CD4-positive, alpha-beta T cell treated with Interleukin-17A for 4 hours (primary cell): ENCODE results near the gene SYT17.

ENCODE experiments used
- DNase-seq: peaks from one replicate; pipeline ENCODE4 v3.0.0-alpha.2; 2020; ENCODE audit warnings: mixed read lengths

Gene SYT17

DNA sequence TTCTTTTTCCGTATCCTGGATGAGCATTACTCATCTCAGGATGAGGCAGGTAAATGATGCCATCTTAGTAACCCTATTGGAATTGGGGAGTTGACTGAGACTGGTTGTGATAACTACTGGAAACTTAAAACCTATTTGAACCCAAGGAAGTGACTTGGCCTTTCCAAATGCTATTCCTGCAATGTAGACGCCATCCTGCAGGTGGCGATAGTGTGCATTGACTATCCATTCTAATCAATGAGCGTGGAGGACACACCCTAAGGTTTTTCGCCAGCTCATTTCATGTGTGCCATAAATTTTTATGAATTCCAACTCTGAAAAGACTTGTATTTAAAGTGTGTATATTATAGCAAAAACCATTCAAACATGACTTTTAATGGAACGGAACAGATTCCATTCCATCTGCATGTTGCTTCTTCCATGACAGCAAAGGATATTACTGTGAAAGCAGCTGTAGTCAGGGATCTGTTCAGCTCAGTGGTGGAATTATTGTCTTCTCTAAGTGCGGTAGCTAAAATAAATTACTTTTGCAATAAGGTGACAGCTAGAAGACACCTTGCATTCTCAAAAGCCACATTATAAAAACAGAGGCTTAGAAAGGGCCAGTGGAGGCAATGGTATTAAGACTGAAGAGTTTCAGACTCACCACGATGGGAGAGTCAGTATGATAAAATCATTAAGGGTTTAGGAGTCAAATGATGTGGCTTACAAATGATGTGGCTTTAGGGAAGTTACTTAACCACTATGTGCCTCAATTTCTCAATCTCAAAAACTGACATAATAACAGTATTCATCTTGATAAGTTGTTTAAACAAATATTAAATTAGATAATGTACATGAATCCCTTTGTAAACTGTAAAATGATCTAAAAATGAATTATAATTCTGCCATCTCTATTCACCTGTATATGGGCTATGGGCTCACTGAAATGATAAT is 55.5 kb downstream of the SYT17 start:
- DNase-seq: peak; percentile 9

DNA sequence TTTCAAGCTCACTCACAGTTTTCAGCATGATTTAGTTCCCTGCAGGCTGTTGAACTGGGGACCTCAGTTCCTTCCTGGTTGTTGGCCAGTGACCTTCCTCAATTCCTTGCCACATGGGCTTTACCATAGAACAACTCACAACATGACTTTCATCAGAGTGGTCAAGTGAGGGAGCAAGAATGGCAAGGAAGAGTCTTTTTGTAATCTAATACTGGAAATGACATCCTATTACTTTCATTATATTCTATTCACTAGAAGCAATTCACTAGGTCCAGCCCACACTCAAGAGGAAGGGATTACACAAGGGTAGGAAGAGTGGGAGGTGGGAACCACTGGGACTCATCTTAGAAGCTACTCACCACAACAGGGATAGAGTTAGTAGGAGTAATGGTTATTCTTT is 57.6 kb downstream of the SYT17 start:
- no peak for DNase-seq

DNA sequence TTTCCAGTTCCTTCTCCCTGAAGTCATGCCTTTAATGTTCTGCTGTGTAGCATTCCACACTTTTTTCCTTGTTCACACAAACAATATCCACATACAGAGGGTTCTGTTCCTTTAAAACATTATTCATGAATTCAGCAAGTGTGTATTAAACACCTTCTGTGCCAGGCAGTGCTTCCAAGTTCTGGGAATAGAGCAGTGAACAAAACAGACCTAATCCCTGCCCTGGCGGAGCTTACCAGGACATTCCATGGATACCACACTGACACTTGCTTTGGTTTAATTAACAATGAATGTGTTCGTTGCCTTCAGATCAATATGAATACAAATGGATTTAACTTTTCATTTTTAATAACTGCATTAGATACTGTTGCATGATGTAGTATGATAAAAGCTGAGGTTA is 59.6 kb downstream of the SYT17 start:
- DNase-seq: no peak

DNA sequence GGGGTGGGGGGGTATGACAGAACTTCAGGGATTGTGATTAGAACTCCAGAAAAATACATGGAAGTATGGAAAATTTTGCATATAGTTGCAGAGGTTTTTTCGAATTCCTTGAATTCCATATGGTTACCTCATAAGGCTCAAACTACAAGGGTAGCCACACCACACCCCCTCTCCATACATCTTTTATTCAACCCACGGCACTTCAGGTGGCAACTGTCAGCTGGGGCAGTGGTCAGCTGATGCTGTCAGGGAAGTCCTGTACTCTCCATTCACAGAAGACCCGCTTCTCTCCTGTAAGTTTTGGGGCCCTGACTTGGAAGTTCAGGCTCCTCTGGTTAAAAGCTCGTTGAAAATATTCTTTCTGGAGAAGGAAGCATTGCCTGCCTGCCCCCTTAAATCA is 60.0 kb downstream of the SYT17 start:
- DNase-seq: no peak

DNA sequence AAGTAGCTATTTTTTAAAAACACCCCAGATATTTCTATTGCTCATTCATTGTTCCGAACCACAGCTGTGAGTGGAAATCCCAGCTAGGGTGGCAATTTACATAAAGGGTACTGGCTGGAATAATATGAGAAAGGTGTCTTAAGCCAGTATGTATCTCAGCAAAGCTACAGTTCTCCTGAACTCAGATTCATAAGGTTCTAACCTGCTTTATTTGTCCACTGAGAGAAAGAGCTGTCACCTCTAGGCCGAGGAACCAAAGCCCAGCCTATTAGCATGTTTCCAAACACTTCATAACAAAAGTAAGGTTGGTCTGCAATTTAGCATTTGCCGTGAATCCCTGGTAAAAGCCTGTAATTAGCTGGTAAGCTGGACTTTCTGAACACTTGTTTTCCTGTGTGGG is 60.5 kb downstream of the SYT17 start:
- no peak for DNase-seq

DNA sequence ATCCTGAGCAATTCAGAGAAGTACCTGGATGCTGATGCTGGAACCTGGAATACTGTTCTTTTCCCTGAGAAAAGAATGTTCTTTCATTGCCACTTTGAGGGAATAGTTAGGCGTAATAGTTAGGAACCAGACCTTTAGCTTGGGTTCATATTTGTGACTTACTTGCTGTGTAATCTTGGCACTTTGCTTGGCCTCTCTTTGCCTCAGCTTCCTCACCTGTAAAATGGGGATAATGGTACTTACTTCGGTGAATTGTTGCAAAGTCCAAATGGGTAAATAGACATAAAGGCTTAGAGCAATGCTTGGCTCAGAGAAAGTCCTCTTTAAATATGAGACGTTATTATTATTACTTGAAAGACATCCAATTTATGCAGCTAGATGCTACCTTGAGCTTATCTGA is 62.5 kb downstream of the SYT17 start:
- no peak for DNase-seq

DNA sequence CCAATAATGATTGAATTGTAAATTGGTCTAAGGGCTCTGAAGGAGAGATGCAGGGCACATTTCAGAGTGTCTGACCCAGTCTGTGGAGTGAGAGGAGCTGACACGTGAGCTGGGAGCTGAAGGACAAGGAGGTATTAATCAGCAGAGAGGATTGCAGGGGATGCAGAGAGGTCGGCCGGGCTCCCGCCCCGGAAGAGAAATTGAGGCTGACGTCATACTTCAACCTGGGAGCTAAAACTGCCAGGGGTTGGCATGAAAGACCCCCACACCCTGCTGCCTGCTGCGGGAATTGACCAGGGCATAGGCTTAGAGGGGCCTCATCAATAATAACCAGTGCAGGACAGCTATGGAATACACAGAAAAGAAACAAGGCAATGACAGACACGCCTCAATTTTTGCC is 63.8 kb downstream of the SYT17 start:
- no peak for DNase-seq

DNA sequence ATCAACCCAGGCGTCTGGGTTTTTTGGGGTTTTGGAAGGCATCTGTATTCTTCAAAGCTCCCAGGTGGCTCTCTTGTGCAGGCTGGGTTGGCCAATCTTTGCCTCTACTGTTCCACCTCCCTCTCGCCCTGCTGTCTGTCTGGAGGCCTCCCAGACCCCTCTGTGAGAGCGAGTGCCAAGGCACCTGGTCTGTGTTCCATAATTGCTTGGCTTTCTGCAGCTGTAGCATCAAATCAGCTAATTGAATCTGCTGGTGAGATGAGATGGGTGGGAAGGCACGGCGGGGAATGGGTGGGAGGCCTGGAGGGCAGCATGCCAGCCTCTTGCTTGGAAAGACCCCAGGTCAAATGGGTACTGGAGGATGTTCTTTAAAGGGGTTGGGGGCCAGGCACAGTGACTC is 64.9 kb downstream of the SYT17 start:
- no peak for DNase-seq

DNA sequence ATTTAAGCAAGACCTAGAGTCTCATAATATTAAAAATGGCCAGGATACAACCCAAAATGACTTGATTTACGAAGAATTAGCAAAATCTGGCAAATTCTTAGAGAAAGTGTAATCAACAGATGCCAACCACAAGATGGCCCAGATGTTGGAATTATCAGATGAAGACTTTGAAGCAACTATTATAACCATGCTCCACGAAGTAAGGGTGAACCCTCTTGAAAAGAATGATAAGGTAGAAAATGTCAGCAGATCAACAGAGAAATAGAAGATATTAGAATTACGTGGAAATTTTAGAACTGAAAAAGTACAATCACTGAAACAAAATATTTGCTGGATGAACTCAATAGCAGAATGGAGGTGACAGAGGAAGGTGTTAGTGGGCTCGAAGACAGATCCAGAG is 67.4 kb downstream of the SYT17 start:
- no peak for DNase-seq

DNA sequence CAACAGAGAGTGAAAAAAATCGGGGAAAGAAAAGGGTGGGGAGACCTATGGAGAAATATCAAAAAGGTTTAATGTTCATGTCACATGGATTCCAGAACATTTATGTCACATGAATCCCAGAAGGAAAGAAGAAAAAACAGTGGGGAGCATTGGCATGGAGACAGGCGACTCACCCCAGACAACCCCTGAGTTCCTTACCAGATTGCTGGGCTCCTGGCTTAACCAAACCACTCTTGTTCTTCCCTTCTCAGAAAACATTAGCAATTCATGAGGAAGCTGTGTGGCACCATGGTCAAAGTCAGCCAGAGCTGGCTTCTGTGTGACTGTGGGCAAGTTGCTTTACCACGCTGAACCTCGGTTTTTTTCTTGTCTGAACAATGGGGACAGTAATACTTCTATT is 67.8 kb downstream of the SYT17 start:
- no peak for DNase-seq

DNA sequence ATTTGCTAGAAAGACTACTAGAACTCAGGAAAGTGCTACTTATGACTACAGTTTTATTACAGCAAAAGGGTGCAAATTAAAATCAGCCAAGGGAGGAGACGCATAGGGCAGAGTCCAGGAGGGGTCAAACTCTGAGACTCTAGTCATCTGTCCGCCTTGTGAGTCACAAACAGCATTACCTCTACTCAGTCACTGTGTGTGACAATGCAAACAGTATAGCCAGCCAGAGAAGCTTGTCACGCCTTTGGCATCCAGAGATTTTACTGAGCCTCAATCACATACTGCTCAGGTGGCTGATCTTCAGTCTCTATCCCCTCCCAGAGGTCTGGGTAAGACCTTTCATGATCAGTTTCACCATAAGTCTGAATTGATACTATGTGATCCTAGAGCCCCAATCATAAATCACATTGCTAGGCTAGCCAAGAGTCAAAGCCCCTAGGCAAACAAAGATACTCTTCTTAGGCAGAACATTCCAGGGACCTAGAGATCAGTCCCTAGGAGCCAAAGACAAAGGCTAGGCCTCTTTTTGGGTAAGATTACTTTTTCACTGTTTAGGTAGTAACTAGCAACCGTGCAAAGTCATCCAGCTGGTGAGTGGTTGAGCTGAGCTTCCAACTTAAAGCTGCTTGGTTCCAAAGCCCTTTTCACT is 68.6 kb downstream of the SYT17 start:
- no peak for DNase-seq

DNA sequence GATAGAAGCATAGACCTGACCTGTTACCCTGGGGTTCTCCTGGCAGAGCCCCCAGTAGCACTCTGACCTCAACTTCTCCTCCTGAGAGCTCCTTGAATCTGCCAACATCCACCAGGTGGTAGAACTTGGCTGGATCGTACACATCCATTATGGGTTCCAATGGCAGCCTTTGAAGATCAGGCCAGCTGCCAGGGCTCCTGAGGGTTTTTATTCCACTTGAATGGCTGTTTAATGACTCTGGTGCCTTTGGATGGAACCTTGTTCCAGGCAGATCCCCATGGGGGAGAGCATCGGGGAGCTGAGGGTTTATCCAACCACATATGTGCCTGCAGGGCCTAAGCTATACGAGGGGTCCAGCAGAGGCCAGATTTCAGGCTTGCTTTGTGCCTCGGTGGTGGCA is 70.4 kb downstream of the SYT17 start:
- DNase-seq: no peak

DNA sequence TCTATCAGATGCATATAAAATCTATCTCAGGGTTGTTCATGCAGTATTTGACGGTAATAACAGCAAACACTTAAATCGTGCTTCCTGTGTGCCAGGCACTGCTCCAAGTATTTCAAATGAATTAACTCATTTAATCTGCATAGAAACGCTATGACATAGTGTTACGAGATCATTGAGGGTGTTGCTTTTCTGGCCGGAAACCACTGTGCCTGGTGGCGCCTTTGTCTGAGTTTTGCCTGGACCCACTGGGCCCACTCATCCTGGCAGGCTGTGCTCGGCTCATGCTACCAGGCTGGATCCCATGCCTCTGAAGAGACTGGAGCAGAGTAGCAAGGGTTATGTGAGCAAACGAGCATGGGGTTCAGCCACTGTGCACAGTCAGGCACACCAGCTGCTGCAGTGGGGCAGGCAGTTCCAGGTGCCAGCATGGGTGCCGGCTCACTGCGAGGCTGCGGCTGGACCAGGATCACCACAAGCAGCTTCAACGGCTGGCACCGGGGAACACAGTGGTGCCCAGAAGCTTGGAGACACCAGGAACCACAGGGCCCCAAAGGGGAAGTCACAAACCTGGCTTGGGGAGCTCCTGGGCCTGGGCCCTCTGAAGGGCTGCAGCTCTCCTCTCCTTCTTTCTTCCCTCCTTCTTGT is 71.6 kb downstream of the SYT17 start:
- DNase-seq: no peak

DNA sequence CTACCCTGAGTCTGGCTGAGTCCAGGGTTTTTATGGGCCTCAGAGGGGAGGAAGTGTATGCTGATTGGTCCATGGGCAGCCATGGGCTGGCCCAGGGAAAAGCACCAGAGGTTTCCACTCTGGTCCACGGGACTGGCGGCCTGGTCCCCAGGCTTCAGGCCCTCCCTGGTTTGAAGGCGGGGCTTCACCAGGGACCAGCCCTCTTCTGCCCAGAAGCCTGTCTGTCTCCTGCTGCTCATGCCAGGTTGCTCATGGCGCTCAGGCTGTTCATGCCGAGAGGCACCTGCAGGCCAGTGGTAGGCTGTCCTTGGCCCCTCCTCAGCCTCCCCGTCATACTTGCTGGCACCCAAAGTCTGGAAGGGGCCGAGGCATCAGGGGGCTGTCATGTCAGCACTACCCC is 72.5 kb downstream of the SYT17 start:
- no peak for DNase-seq

DNA sequence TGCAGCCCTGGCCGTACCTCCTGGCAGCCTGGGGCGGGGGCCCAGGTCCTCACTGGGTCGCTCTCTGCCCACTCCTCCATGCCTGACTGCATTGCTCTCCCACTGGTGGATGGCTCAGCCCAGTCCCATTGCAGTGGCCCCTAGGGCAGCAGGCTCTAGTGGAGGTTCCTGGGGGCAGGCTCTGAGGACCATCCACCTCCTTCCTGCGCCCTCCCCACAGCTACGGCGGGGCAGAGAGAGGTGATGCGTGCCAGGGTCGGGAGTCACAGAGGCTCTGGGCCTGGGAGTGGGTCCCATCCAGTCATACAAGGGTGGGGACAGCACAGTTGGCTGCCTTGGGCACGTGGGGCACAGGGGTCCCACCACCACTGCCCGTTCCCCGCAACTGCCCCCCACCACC is 73.5 kb downstream of the SYT17 start:
- no peak for DNase-seq

DNA sequence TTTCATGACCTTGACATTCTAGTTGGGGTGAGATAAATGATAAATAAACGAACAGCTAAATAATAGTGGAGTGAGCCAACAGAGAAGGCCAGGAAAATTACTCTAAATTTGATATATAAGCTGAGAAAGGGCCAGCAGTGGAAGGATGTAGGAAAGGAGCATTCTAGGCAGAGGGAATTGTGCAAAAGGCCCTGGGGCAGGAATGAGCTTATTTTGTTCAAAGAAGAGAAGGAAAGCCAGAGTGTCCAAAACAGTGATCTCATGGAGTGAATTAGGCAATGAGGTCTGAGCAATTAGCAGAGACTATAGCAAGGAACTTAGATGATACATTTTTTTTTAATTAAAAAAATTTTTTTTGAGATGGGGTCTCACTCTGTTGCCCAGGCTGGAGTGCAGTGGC is 74.1 kb downstream of the SYT17 start:
- DNase-seq: no peak

DNA sequence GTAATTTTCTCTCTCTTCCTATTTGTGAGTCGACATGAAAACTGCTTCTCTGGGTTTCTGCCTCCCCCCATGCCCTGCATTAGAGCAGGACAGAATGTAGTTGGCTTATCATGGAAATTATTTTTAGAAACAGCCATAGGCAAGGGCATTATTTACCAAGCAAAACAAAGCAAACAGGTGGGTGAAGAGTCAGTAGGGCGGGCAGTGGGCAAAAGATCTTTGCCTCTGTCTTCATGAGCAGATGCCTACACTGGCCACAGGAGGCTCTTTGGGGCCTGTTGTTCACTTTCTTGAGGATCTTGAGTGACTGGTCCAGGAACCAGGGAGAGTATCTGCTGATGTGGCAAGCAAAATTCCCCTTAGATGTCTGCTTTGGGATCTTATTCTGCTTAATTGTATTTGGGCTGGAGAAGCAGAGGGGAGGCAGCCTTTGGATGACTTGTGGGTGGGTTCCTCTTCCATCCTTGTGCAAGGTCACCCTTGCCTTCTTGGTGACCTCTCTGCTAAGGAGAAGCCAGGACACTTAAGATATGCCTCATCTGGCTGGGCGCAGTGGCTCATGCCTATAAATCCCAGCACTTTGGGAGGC is 75.0 kb downstream of the SYT17 start:
- DNase-seq: no peak

DNA sequence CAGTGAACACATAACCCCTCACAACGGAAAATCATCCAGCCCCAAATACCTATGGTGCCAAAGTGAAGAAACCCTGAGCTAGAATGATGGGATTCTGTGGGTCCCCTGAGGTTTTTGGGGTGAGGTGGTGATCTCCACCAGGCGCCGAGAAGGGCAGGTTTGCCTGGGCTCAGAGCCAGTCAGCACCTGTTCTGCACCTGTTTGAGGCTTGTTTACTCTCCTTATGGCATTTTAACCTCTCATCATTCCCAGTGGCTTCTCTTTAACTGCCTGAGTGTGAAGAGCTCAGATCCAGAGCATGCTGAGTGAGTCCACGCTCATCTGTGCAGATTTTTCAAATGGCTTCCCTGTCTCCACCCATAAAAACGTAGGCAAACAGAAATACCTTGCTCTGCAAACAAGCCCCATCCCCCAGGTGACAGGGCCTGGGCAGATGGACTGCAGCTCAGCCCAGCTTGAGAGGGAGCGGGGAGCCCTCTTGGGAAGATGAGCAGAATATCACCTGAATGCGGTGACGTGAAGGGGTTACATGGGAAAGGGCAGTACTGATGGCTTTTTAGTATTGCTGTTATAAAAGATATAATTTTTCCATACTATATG is 77.4 kb downstream of the SYT17 start:
- no peak for DNase-seq

DNA sequence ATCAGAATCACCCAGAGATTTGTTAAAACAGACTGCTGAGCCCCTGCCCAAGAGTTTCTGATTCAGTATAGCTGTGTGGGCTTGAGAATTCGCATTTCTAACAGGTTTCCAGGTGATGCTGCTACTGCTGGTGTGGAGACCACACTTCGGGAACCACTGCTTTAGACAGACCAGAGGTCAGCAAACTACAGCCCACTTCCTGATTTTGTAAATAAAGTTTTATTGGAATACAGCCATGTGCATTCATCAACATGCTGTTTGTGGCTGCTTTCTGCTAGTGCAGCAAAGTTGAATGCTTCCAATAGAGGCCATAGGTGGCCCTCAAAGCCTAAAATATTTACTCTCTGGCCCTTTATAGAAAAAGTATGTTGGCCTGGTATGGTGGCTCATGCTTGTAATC is 84.9 kb downstream of the SYT17 start:
- DNase-seq: no peak

DNA sequence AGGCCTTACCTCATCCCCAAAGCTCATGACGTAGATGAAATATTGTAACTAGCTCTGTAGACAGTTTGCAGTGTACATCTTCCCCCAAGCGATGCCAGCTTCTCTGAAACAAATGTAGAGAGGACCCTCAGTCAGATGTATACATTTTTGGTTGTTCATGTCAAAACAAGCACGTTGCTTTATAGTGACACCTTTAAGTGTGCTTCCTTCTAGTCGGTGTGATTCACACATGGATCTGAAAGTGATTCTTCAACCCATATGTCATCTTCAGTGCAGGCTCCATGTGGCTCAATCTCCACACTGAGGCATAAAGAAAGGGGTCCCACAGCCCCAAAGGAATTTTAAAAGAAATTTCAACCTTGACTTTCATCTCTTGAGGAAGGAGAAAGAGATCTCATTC is 86.6 kb downstream of the SYT17 start:
- DNase-seq: no peak

DNA sequence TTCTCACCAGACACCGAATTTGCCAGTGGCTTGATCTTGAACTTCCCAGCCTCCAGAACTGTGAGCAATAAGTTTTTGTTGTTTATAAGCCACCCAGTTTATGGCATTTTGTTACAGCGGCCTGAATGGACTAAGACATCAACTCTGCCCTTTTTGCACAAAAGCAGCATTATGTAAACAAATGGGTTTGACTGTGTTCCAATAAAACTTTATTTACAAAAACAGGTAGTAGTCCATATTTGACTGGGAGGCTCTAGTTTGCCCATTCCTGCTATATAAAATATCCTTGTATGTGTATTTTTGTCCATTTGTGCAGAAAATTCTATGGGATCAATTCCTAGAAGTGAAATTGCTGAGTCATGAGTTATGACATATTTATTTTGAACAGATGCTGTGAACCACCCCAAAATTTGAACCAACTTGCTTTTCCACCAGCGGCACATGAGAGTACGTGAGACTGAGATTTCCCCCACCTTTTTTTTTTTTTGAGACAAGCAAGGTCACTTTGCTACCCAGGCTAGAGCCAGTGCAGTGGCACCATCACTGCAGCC is 96.2 kb downstream of the SYT17 start:
- no peak for DNase-seq

DNA sequence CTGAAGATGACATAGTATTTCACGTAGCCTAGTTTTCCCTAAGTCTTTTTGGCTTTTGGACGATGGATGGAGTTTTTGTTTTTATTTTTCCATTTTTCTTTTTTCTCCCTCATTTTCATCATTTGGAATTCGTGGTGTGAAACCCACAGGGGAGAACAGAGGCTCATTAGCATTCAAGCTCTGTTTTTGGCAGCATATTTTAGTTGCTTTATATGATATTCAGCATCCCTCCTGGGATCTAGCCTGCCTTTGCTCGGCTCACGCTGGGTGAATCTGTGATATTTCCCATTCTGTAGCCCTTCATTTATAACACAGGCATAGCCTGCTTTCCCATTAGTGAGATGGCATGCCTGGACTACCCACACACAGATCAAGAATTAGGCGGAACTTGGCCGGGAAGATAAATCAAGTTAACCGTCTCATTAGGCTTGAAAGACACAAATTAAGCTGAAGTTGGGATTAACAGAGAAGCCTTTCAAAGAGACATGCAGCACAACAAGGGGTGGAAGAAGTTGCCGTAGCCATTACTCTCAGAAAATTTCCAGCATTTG is 97.4 kb downstream of the SYT17 start:
- DNase-seq: no peak

DNA sequence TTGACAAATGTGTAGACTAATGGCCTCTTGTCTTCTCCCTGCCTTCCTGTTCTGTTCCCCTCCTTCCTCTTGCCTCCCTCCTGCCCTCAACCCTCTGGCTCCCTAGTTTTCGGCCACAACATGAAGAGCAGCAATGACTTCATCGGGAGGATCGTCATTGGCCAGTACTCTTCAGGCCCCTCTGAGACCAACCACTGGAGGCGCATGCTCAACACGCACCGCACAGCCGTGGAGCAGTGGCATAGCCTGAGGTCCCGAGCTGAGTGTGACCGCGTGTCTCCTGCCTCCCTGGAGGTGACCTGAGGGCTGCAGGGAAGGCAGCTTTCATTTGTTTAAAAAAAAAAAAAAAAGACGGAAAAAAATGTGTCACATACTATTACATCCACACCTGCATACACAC is 98.7 kb downstream of the SYT17 start:
- DNase-seq: no peak
